Activated CD4-positive, alpha-beta T cell treated with anti-CD3 and anti-CD28 coated beads for 36 hours (primary cell): ENCODE data around the gene RAVER2. TPM values are rescaled to one million over a fixed set of nuclear protein-coding genes. Genes with fewer than 3 reads are reported as not detected.

Source experiments
- ATAC-seq: fragments of 200-7000 bp; cut with Tn5 transposase; one replicate; pipeline ENCODE4 v1.10.0; 2021; ENCODE audit warnings: mild to moderate bottlenecking, moderate library complexity
- CTCF ChIA-PET: fragments of 350-600 bp; sonication (Branson Sonifier 250); formaldehyde crosslinking; loops from one replicate; lab custom pipeline; 2021; ENCODE audit warnings: antibody characterized with exemption; lab: Charles Lee
- POLR2A ChIA-PET: fragments of 350-600 bp; sonication (Branson Sonifier 250); formaldehyde crosslinking; loops from one replicate; lab custom pipeline; 2021; ENCODE audit warnings: antibody characterized with exemption, inconsistent platforms; lab: Charles Lee
- DNase-seq: peaks from one replicate; pipeline ENCODE4 v3.0.0-alpha.2; 2020
- H3K27ac Mint-ChIP-seq: one replicate; pipeline ENCODE4 v1.8.0; 2021; ENCODE audit warnings: mixed read lengths
- H3K27me3 Mint-ChIP-seq: one replicate; pipeline ENCODE4 v1.8.0; 2021; ENCODE audit warnings: mixed read lengths
- H3K36me3 Mint-ChIP-seq: one replicate; pipeline ENCODE4 v1.8.0; 2021; ENCODE audit warnings: low read depth, mixed read lengths
- H3K4me1 Mint-ChIP-seq: one replicate; pipeline ENCODE4 v1.8.0; 2021; ENCODE audit warnings: mixed read lengths
- H3K4me3 Mint-ChIP-seq: one replicate; pipeline ENCODE4 v1.8.0; 2021; ENCODE audit warnings: mild to moderate bottlenecking, moderate library complexity, mixed read lengths
- H3K9me3 Mint-ChIP-seq: one replicate; pipeline ENCODE4 v1.8.0; 2021; ENCODE audit warnings: low read depth, mixed read lengths
- intact Hi-C, 2 experiments: fragments of 100-400 bp; cut with DNase I in 1 of 2; cut with micrococcal nuclease in 1 of 2; formaldehyde crosslinking; loops; one replicate each; pipeline versions ENCODE4 v1.14.2 to v1.15.1; 2022 to 2024; cut with DNase I, micrococcal nuclease
- total RNA-seq, 2 experiments: library from RNA; stranded (reverse); gene quantifications; one replicate each; pipeline ENCODE4 v1.2.3, GENCODE V29; 2021

Gene RAVER2
- total RNA-seq, 2 experiments from 2014 or later: 3.2 to 3.6 TPM

DNA sequence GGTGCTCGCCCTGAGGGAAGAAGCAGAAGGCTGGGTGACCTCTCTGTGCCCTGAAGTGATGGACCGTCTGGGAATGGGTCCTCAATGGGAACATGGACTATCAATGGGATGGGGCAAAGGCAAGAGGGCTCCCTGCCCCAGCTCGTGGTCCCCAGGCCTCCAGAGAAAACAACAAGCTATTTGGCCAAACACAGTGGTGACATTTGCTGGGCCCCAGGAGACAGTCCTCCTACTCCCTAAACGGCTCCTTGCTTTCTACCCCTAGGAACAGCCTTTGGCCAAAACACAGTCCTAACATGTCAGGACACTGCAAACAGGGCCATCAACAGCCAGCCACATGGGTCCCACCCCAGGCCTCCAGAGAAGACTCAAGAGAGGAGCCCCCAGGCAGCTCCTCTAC is 102.8 kb downstream of the RAVER2 start:
- Mint-ChIP-seq H3K36me3 (peaks cover 45% of the 10 kb centered on the region), H3K4me1 (peaks cover 2% of the 10 kb centered on the region), H3K27ac (no peak overlapping the region), H3K27me3 (no peaks in the 10 kb centered on the region), H3K4me3 (no peak overlapping the region), H3K9me3 (no peaks in the 10 kb centered on the region)
- DNase-seq (no peak), ATAC-seq (no peak)
- POLR2A ChIA-PET: no interaction called here
- CTCF ChIA-PET: interaction anchor here (0.6 to 0.8 kb wide), 2 partner anchors 196 to 1878 kb away, joined by 3 read pairs; no protein-coding TSS in a partner anchor
- intact Hi-C loops: no loop called here

DNA sequence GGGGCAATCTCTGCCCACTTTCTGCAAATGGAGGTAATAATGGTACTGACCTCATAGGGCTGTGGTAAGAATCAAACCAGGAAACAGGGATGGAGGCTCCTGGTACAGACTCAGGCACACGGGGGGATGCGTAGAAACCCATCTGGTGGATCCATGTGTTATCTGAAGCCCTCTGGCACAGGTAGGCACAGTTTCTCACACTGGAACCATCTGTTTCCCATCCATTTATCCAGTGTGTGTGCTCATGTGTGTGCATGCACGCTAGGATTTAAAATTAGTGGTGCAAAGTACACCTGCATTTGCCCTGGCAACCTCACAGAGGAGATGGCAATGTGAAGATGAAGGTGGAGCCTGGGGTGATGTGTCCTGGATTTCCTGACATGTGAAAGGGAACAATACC is 103.3 kb downstream of the RAVER2 start:
- ATAC-seq: no peak
- Mint-ChIP-seq H3K27ac (no peak overlapping the region), H3K4me3 (no peak overlapping the region), H3K27me3 (no peaks in the 10 kb centered on the region), H3K9me3 (no peaks in the 10 kb centered on the region), H3K36me3 (peaks cover 44% of the 10 kb centered on the region), H3K4me1 (no peaks in the 10 kb centered on the region)
- POLR2A ChIA-PET: no interaction called here
- CTCF ChIA-PET: interaction anchor here (0.6 to 0.8 kb wide), 2 partner anchors 195 to 1878 kb away, joined by 3 read pairs; no protein-coding TSS in a partner anchor
- intact Hi-C loops: no loop called here
- DNase-seq: no peak

DNA sequence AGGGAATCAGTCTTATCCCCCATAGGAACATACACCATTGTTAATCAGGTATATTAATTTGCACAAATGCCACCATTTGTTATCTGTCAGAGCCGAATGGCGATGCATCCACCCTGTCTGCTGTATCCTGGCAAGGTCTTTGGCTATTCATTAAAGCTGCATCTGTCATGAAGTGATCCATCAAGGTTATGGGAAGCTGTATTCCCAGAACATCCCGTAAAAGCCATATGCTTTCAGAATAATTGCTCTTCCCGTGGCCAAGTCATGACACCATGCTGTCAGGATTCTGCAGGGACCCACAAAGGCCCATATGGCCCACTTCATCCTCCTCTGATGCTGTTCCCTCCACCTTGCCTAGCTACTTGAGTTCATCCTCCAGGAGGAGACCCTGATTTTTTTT is 103.9 kb downstream of the RAVER2 start:
- no peak overlapping the region for H3K4me3 Mint-ChIP-seq
- no peak overlapping the region for H3K27ac Mint-ChIP-seq
- no peaks in the 10 kb centered on the region for H3K9me3 Mint-ChIP-seq
- no peaks in the 10 kb centered on the region for H3K4me1 Mint-ChIP-seq
- ChIA-PET POLR2A (no interaction called here), CTCF (interaction anchor here (0.6 to 1.4 kb wide), 4 partner anchors 25 to 331 kb away, joined by 3 to 4 read pairs (median 3); no protein-coding TSS in a partner anchor)
- DNase-seq (no peak), ATAC-seq (no peak)
- peaks cover 44% of the 10 kb centered on the region for H3K36me3 Mint-ChIP-seq
- no peaks in the 10 kb centered on the region for H3K27me3 Mint-ChIP-seq
- intact Hi-C loops: no loop called here

DNA sequence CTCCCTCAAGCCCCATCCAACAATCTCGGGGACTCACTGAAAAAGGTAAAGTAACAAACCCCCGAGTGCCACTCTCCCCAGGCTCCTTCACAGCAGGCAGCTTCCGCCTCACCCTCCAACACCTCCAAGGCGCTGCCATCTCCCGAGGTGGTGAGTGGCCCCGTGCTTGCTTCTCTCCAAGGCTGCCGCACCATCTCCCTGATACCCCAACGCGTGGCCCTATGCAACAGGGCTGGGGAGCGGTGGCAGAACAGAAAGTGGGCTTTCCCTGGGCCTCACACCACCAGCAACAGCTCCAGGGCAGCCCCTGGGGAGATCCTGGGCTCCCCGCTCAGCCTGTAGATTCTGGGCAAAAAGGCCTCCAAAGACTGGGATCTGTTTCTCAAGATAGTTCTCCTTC is 105.1 kb downstream of the RAVER2 start:
- Mint-ChIP-seq H3K27ac (no peak overlapping the region), H3K4me1 (no peaks in the 10 kb centered on the region), H3K27me3 (no peaks in the 10 kb centered on the region), H3K4me3 (no peak overlapping the region), H3K36me3 (peaks cover 45% of the 10 kb centered on the region), H3K9me3 (no peaks in the 10 kb centered on the region)
- intact Hi-C loops: no loop called here
- ATAC-seq (no peak), DNase-seq (no peak)
- CTCF ChIA-PET: interaction anchor here (0.6 to 1.4 kb wide), 2 partner anchors 27 to 401 kb away, joined by 3 to 4 read pairs; no protein-coding TSS in a partner anchor
- POLR2A ChIA-PET: no interaction called here

DNA sequence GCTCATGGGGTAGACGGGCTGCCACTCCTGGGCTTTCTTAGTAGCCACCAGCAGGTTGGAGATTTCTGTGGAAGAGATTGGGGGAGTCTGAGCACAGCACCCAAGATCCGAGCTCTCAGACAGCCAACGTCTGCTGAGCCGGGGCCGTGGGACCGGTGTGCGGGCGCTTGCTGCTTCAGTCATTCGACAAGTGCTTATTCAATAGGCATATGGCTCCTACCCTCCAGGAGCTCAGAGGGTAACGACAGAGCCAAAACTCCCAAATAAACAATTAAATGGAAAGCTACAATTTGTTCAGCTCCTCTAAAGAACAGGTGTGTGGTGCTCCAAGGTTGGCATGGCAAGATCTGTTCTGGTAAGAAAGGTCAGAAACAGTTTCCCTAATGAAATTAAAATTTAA is 106.0 kb downstream of the RAVER2 start:
- POLR2A ChIA-PET: no interaction called here
- CTCF ChIA-PET: no interaction called here
- Mint-ChIP-seq H3K27ac (peak overlapping the region; percentile 37), H3K9me3 (no peaks in the 10 kb centered on the region), H3K27me3 (no peaks in the 10 kb centered on the region), H3K4me3 (no peak overlapping the region), H3K36me3 (peaks cover 43% of the 10 kb centered on the region), H3K4me1 (no peaks in the 10 kb centered on the region)
- ATAC-seq: no peak
- intact Hi-C loops: no loop called here
- no peak for DNase-seq

DNA sequence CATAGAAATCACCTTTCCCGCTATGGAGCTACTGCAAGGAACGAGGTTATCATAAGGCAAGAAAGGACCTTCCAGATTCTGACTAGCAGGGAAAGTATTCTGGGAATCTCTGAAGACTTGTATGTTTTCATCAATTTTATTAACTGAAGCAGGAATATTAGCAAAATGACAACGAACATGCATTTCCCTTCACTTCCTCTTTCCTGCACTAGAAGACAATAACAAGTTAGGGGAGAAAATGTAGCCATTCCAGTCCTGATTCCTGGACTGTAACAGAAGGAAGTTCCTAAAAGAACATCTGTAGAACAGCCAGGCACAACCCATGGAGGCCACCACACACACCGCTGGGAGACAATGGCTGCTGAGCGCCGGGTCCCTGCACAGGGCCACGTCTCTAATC is 106.8 kb downstream of the RAVER2 start:
- CTCF ChIA-PET: no interaction called here
- DNase-seq: no peak
- no peak overlapping the region for H3K4me3 Mint-ChIP-seq
- H3K36me3 Mint-ChIP-seq: peaks cover 42% of the 10 kb centered on the region
- no peaks in the 10 kb centered on the region for H3K9me3 Mint-ChIP-seq
- ATAC-seq: no peak
- no peaks in the 10 kb centered on the region for H3K27me3 Mint-ChIP-seq
- no peak overlapping the region for H3K27ac Mint-ChIP-seq
- H3K4me1 Mint-ChIP-seq: no peaks in the 10 kb centered on the region
- POLR2A ChIA-PET: no interaction called here
- intact Hi-C loops: no loop called here

DNA sequence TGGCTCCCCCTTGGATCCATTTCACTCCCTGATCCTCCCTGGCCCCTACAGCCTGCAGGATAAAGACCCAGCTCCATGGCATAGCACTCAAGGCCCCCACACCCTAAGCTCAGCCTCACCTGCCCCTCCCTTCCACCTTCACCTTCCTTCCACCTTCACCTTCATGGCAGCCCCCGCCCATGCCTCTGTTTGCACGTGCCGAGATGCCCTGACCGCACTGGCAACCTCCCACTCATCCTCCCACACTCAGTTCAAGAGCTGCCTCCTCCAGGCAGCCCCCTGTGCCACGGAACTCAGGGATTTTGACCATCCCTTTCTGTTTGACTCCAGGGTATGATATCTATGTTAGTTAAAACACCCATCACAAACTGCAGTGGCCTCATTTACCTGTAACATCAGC is 109.8 kb downstream of the RAVER2 start:
- ATAC-seq (no peak), DNase-seq (no peak)
- Mint-ChIP-seq H3K4me3 (no peak overlapping the region), H3K9me3 (no peaks in the 10 kb centered on the region), H3K4me1 (no peaks in the 10 kb centered on the region), H3K36me3 (peaks cover 55% of the 10 kb centered on the region), H3K27me3 (no peaks in the 10 kb centered on the region), H3K27ac (peak overlapping the region; percentile 10)
- CTCF ChIA-PET: interaction anchor here (1.0 kb wide), 1 partner anchor 16 kb away, joined by 3 read pairs; no protein-coding TSS in a partner anchor
- intact Hi-C loops: no loop called here
- POLR2A ChIA-PET: no interaction called here

DNA sequence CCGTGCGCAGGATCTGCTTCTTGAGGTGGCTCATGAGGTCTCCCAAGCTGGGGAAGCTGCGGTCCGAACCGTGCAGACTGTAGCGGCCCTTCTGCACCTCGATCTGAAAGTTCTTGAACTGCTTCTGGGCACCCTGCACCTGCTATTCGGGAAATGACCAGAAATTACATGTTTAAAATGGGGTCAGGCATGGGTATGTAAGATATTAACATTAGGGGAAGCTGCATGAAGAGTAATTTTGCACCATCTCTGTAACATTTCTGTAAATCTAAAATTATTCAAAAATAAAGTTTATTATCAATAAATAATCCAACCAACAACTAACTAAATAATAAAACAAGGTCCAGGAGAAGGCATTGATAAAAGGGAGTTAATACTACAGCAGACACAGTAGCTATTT is 110.7 kb downstream of the RAVER2 start:
- H3K4me3 Mint-ChIP-seq: no peak overlapping the region
- no peaks in the 10 kb centered on the region for H3K27me3 Mint-ChIP-seq
- DNase-seq (no peak), ATAC-seq (no peak)
- H3K36me3 Mint-ChIP-seq: peaks cover 56% of the 10 kb centered on the region
- no peaks in the 10 kb centered on the region for H3K9me3 Mint-ChIP-seq
- intact Hi-C loops: no loop called here
- POLR2A ChIA-PET: interaction anchor here (0.5 kb wide), 1 partner anchor 105 kb away, joined by 3 read pairs; no protein-coding TSS in a partner anchor
- no peaks in the 10 kb centered on the region for H3K4me1 Mint-ChIP-seq
- CTCF ChIA-PET: interaction anchor here (0.9 to 1.0 kb wide), 2 partner anchors 17 to 220 kb away, joined by 3 read pairs; no protein-coding TSS in a partner anchor
- H3K27ac Mint-ChIP-seq: no peak overlapping the region

DNA sequence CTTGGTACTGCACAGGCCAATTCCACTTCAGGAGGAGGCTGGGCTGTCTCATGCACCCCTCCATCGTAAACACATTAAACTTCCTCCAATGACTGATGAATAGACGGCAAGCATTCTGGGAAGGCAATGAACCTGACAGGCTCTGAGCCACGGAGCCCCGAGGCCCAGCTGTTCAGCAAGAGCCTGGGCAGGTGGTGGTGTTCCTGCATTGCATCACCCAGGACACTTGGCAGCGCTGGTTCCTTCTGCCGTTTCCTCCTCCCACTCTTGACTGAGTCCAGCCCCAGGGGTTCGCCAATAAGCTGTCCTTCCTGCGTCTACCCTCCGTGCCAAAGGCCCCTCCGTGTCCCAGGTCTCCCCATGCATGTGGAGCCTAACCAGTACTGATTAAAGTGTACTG is 111.7 kb downstream of the RAVER2 start:
- ChIA-PET POLR2A (no interaction called here), CTCF (interaction anchor here (0.9 kb wide), 1 partner anchor 219 kb away, joined by 3 read pairs; no protein-coding TSS in a partner anchor)
- intact Hi-C loops: no loop called here
- ATAC-seq: no peak
- Mint-ChIP-seq H3K27me3 (no peaks in the 10 kb centered on the region), H3K36me3 (peaks cover 58% of the 10 kb centered on the region), H3K4me1 (no peaks in the 10 kb centered on the region), H3K27ac (peak overlapping the region; percentile 57), H3K4me3 (no peak overlapping the region), H3K9me3 (no peaks in the 10 kb centered on the region)
- DNase-seq: no peak

DNA sequence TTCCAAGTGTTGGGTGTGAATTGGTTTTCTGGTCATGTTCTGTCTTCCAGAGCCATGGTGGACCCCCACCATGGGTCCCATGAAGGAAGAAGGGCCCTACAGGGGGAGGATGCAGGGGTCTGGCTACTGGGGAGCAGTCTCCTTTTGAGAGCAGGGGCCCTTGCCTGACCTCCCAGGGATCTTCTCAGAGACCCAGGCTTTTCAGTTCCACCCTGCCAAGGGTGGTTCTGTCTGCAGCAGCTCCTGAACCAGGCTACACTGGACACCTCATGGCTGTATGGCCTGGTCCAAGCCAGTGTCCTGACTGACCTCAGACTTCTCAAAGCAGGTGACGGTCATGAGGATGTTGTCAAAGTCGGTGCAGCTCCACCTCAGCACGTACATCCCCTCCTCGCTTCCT is 112.5 kb downstream of the RAVER2 start:
- Mint-ChIP-seq H3K4me1 (peaks cover under 1% of the 10 kb centered on the region), H3K4me3 (no peak overlapping the region), H3K27me3 (no peaks in the 10 kb centered on the region), H3K9me3 (no peaks in the 10 kb centered on the region), H3K27ac (peak overlapping the region; percentile 53), H3K36me3 (peaks cover 55% of the 10 kb centered on the region)
- ATAC-seq (no peak), DNase-seq (no peak)
- POLR2A ChIA-PET: no interaction called here
- CTCF ChIA-PET: no interaction called here
- intact Hi-C loops: no loop called here

DNA sequence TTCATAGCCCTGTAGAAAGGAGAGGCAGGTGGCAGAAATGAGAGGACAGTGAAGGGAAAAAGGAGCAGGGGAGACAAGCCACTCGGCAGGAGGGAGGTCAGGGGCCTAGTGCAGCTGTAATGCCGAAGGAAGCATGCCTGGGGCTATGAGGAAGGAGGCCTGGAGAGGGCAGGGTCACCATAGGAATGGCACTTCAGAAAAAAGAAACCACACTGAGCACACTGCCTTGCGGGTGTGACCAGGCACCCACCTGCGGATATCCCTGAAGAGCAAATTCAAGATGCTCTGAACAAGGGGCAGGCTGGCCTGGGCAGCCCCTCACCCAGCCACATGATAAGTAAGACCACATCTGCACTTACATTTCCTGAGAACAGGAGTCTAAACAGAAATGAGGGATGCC is 116.7 kb downstream of the RAVER2 start:
- H3K36me3 Mint-ChIP-seq: peaks cover 64% of the 10 kb centered on the region
- no peaks in the 10 kb centered on the region for H3K9me3 Mint-ChIP-seq
- H3K4me1 Mint-ChIP-seq: peaks cover 18% of the 10 kb centered on the region
- POLR2A ChIA-PET: no interaction called here
- no peak overlapping the region for H3K4me3 Mint-ChIP-seq
- ATAC-seq (no peak), DNase-seq (peak; percentile 22)
- CTCF ChIA-PET: interaction anchor here (0.6 to 1.8 kb wide), 2 partner anchors 33 to 1276 kb away, joined by 3 to 4 read pairs; no protein-coding TSS in a partner anchor
- intact Hi-C loops: loop anchor here in 1 of 2 experiments (5.0 kb wide), 1 partner anchor 181 kb away; no protein-coding TSS in a partner anchor
- no peaks in the 10 kb centered on the region for H3K27me3 Mint-ChIP-seq
- H3K27ac Mint-ChIP-seq: no peak overlapping the region
